GM23338 (cell line): ENCODE measurements around the gene SLC2A9. TPM values are rescaled to one million over a fixed set of nuclear protein-coding genes. Genes with fewer than 3 reads are reported as not detected.

Experiments used
- ATAC-seq: fragments of 200-7000 bp; cut with Tn5 transposase; 3 replicates; pipeline ENCODE4 v1.9.1; 2020
- DNase-seq: peaks from one replicate; pipeline ENCODE4 v3.0.0-alpha.2; 2015; ENCODE audit warnings: low spot score
- H2AFZ ChIP-seq: fragments of 200-600 bp; sonication (generic); 2 replicates; pipeline ENCODE4 v1.8.0; 2016; ENCODE audit warnings: antibody characterized with exemption, mild to moderate bottlenecking, moderate library complexity
- H3F3A ChIP-seq: fragments of 200-600 bp; sonication (generic); replicated peaks from 2 replicates; pipeline ENCODE4 v1.8.0; 2017; ENCODE audit warnings: antibody characterized with exemption, mixed run types, low read depth
- H3K27ac ChIP-seq: fragments of 200-600 bp; sonication (generic); 2 replicates; pipeline ENCODE4 v1.6.1; 2016; ENCODE audit warnings: low read depth
- H3K27me3 ChIP-seq: fragments of 200-600 bp; sonication (generic); 2 replicates; pipeline ENCODE4 v1.8.0; 2016; ENCODE audit warnings: mild to moderate bottlenecking, mixed run types, moderate library complexity; ENCODE audit not compliant: insufficient read depth
- H3K36me3 ChIP-seq: fragments of 200-600 bp; sonication (generic); 2 replicates; pipeline ENCODE4 v1.8.0; 2016; ENCODE audit warnings: mild to moderate bottlenecking; ENCODE audit not compliant: insufficient read depth
- H3K4me1 ChIP-seq: fragments of 200-600 bp; sonication (generic); 2 replicates; pipeline ENCODE4 v1.8.0; 2016; ENCODE audit warnings: mild to moderate bottlenecking, moderate library complexity; ENCODE audit not compliant: insufficient read depth
- H3K4me2 ChIP-seq: fragments of 200-600 bp; sonication (generic); 2 replicates; pipeline ENCODE4 v1.7.1; 2017; ENCODE audit warnings: mixed run types
- H3K4me3 ChIP-seq: fragments of 200-600 bp; sonication (generic); 2 replicates; pipeline ENCODE4 v1.6.1; 2016; ENCODE audit warnings: mixed run types
- H3K79me2 ChIP-seq: fragments of 200-600 bp; sonication (generic); replicated peaks from 2 replicates; pipeline ENCODE4 v1.8.0; 2017; ENCODE audit warnings: mild to moderate bottlenecking; ENCODE audit not compliant: insufficient read depth
- H3K9me2 ChIP-seq: fragments of 200-600 bp; sonication (generic); 2 replicates; pipeline ENCODE4 v1.8.0; 2017; ENCODE audit not compliant: insufficient read depth
- H4K20me1 ChIP-seq: fragments of 200-600 bp; sonication (generic); replicated peaks from 2 replicates; pipeline ENCODE4 v1.8.0; 2017; ENCODE audit warnings: mild to moderate bottlenecking; ENCODE audit not compliant: insufficient read depth
- H3K27ac Mint-ChIP-seq: 2 replicates; pipeline ENCODE4 v1.8.0; 2020; ENCODE audit warnings: inconsistent platforms, mild to moderate bottlenecking, moderate library complexity, mixed read lengths
- H3K27me3 Mint-ChIP-seq: 3 replicates; pipeline ENCODE4 v1.8.0; 2022; ENCODE audit warnings: low read depth, mild to moderate bottlenecking, moderate library complexity, mixed read lengths, inconsistent platforms; ENCODE audit not compliant: insufficient read depth, poor library complexity
- H3K36me3 Mint-ChIP-seq: 3 replicates; pipeline ENCODE4 v1.8.0; 2021; ENCODE audit warnings: low read depth, mild to moderate bottlenecking, inconsistent platforms, moderate library complexity, mixed read lengths
- H3K4me1 Mint-ChIP-seq: 3 replicates; pipeline ENCODE4 v1.8.0; 2020; ENCODE audit warnings: mild to moderate bottlenecking, inconsistent platforms, mixed read lengths
- H3K4me3 Mint-ChIP-seq: 3 replicates; pipeline ENCODE4 v1.8.0; 2021; ENCODE audit warnings: moderate library complexity, mild to moderate bottlenecking, inconsistent platforms, mixed read lengths
- H3K9me3 Mint-ChIP-seq: 3 replicates; pipeline ENCODE4 v1.8.0; 2020; ENCODE audit warnings: moderate library complexity, mild to moderate bottlenecking, inconsistent platforms, mixed read lengths
- CREB1 ChIP-seq: fragments of 250-450 bp; sonication (Bioruptor Pico); IDR thresholded peaks from 2 replicates; pipeline ENCODE4 v1.5.0; 2020; ENCODE audit warnings: low read depth, mild to moderate bottlenecking, moderate library complexity
- EZH2phosphoT487 ChIP-seq: fragments of 200-600 bp; sonication (generic); IDR thresholded peaks from one replicate; pipeline ENCODE4 v1.8.1; 2018; ENCODE audit warnings: antibody characterized with exemption; ENCODE audit not compliant: unreplicated experiment
- JUNB ChIP-seq: IDR thresholded peaks from one replicate; pipeline ENCODE4 v1.6.1; 2016; ENCODE audit warnings: antibody characterized with exemption; ENCODE audit not compliant: unreplicated experiment
- NANOG ChIP-seq: IDR thresholded peaks from 2 replicates; pipeline ENCODE4 v1.6.1; 2016; ENCODE audit warnings: antibody characterized with exemption, borderline replicate concordance
- POLR2AphosphoS5 ChIP-seq: IDR thresholded peaks from 2 replicates; pipeline ENCODE4 v1.6.1; 2016; ENCODE audit warnings: antibody characterized with exemption, low read depth
- STAT1 ChIP-seq: IDR thresholded peaks from one replicate; pipeline ENCODE4 v1.6.1; 2016; ENCODE audit warnings: antibody characterized with exemption; ENCODE audit not compliant: unreplicated experiment
- ZNF114 ChIP-seq: fragments of 250-450 bp; sonication (Bioruptor Pico); IDR thresholded peaks from 2 replicates; pipeline ENCODE4 v1.5.0; 2020; ENCODE audit warnings: mild to moderate bottlenecking, moderate library complexity
- ZNF331 ChIP-seq: fragments of 250-450 bp; sonication (Bioruptor Pico); IDR thresholded peaks from 2 replicates; pipeline ENCODE4 v1.5.0; 2020; ENCODE audit warnings: low read depth, mild to moderate bottlenecking, moderate library complexity
- polyA plus RNA-seq: library from polyadenylated mRNA; unstranded; fragments of >200 nt; fragmentation: Nextera tagmentation; extraction: Ambion mirVana; gene quantifications from 2 replicates; pipeline ENCODE4 v1.2.1, GENCODE V29; 2016
- total RNA-seq: library from RNA; depleted of rRNA; stranded (reverse); fragments of >200 nt; shearing (Covaris generic); gene quantifications from 2 replicates; pipeline ENCODE4 v1.2.3, GENCODE V29; 2014
- TF ChIP-seq, protein P1 (sequence below): fragments of 250-450 bp; sonication (Bioruptor Pico); IDR thresholded peaks from 2 replicates; pipeline ENCODE4 v1.5.0; 2020; ENCODE audit warnings: mild to moderate bottlenecking, moderate library complexity
- TF ChIP-seq, protein P2 (sequence below): IDR thresholded peaks from one replicate; pipeline ENCODE4 v1.6.1; 2018; ENCODE audit warnings: antibody characterized with exemption; ENCODE audit not compliant: unreplicated experiment
- TF ChIP-seq, protein P3 (sequence below), 2 experiments: fragments of 200-600 bp in 1 of 2; sonication (generic) in 1 of 2; conservative IDR thresholded peaks; 2 replicates each; pipeline versions ENCODE4 v1.5.1 to v1.6.1; 2016 to 2017; ENCODE audit warnings: antibody characterized with exemption in 2 of 2, low read depth in 2 of 2, mild to moderate bottlenecking in 2 of 2, moderate library complexity in 1 of 2

SLC2A9 gene
- total and polyA plus RNA-seq, 2 experiments from 2014 or later = 0.21 to 0.40 TPM

DNA sequence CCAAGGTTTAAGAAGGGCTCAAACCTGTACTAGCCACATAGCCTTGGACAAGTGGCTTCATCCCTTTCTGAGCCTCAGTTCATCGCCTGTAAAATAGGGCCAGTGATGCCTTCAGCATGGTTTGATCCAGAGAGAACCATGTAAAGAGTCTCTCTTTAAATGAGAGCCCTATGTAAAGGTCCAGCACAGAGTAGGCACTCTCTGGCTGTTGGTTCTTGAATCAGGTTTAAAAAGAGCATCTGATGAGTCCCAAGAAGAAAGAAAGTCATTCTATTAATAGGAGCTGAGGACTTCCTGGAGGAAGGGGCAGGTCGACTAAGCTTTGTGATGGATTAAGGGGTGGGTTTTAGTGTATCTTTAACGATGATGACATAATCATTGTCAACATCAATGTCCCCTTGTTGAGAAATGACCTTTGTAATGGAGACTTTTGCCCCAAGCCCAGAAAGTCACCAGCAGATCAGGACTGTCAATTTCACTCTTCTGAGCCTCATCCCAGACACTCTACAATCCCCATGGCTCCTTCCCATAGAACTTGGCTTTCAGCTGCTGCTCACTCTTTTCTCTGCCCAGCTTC is 4.0 kb upstream of the SLC2A9 start:
- Histone ChIP-seq H3K27ac (no peak overlapping the region), H3K27me3 (no peaks in the 10 kb centered on the region), H3K36me3 (no peaks in the 10 kb centered on the region), H4K20me1 (no peaks in the 10 kb centered on the region), H3K79me2 (no peaks in the 10 kb centered on the region), H3K4me3 (no peak overlapping the region), H3K4me1 (no peaks in the 10 kb centered on the region), H2AFZ (no peak overlapping the region), H3K9me2 (no peaks in the 10 kb centered on the region), H3F3A (no peaks in the 10 kb centered on the region), H3K4me2 (no peak overlapping the region)
- Mint-ChIP-seq H3K4me3 (no peak overlapping the region), H3K27me3 (peaks cover 6% of the 10 kb centered on the region), H3K27ac (no peak overlapping the region), H3K4me1 (no peaks in the 10 kb centered on the region), H3K36me3 (no peaks in the 10 kb centered on the region), H3K9me3 (no peaks in the 10 kb centered on the region)
- DNase-seq (no peak), ATAC-seq (no peak)
- TF ChIP-seq EZH2phosphoT487 = no peak
- TF ChIP-seq NANOG = no peak
- no peak for TF ChIP-seq POLR2AphosphoS5

DNA sequence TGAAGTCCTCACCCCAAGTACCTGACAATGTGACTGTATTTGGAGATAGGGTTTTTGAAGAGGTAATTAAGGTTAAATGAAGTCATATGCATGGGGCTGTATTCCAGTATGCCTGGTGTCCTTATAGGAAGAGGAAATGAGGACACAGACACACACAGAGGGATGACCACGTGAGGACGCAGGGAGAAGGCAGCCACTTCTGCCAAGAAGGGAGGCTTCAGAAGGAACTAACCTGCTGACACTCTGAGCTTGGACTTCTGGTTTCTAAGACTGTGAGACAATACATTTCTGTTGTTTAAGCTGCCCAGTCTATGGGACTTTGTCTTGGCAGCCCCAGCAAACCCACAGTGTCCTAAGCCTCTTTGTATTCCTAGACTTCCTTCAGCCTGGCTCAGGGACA is 3.0 kb upstream of the SLC2A9 start:
- Histone ChIP-seq H3K9me2 (no peaks in the 10 kb centered on the region), H3K79me2 (no peaks in the 10 kb centered on the region), H3K4me2 (no peak overlapping the region), H3F3A (no peaks in the 10 kb centered on the region), H2AFZ (no peak overlapping the region), H3K27ac (no peak overlapping the region), H3K4me1 (peaks cover 1% of the 10 kb centered on the region; the same call in 1 of the 2 replicates), H3K36me3 (no peaks in the 10 kb centered on the region), H3K4me3 (no peak overlapping the region), H4K20me1 (no peaks in the 10 kb centered on the region), H3K27me3 (peaks cover 7% of the 10 kb centered on the region; the same call in 1 of the 2 replicates)
- ATAC-seq (no peak), DNase-seq (no peak)
- no peak overlapping the region for H3K4me3 Mint-ChIP-seq
- H3K9me3 Mint-ChIP-seq = no peaks in the 10 kb centered on the region
- TF ChIP-seq, protein P1, sequence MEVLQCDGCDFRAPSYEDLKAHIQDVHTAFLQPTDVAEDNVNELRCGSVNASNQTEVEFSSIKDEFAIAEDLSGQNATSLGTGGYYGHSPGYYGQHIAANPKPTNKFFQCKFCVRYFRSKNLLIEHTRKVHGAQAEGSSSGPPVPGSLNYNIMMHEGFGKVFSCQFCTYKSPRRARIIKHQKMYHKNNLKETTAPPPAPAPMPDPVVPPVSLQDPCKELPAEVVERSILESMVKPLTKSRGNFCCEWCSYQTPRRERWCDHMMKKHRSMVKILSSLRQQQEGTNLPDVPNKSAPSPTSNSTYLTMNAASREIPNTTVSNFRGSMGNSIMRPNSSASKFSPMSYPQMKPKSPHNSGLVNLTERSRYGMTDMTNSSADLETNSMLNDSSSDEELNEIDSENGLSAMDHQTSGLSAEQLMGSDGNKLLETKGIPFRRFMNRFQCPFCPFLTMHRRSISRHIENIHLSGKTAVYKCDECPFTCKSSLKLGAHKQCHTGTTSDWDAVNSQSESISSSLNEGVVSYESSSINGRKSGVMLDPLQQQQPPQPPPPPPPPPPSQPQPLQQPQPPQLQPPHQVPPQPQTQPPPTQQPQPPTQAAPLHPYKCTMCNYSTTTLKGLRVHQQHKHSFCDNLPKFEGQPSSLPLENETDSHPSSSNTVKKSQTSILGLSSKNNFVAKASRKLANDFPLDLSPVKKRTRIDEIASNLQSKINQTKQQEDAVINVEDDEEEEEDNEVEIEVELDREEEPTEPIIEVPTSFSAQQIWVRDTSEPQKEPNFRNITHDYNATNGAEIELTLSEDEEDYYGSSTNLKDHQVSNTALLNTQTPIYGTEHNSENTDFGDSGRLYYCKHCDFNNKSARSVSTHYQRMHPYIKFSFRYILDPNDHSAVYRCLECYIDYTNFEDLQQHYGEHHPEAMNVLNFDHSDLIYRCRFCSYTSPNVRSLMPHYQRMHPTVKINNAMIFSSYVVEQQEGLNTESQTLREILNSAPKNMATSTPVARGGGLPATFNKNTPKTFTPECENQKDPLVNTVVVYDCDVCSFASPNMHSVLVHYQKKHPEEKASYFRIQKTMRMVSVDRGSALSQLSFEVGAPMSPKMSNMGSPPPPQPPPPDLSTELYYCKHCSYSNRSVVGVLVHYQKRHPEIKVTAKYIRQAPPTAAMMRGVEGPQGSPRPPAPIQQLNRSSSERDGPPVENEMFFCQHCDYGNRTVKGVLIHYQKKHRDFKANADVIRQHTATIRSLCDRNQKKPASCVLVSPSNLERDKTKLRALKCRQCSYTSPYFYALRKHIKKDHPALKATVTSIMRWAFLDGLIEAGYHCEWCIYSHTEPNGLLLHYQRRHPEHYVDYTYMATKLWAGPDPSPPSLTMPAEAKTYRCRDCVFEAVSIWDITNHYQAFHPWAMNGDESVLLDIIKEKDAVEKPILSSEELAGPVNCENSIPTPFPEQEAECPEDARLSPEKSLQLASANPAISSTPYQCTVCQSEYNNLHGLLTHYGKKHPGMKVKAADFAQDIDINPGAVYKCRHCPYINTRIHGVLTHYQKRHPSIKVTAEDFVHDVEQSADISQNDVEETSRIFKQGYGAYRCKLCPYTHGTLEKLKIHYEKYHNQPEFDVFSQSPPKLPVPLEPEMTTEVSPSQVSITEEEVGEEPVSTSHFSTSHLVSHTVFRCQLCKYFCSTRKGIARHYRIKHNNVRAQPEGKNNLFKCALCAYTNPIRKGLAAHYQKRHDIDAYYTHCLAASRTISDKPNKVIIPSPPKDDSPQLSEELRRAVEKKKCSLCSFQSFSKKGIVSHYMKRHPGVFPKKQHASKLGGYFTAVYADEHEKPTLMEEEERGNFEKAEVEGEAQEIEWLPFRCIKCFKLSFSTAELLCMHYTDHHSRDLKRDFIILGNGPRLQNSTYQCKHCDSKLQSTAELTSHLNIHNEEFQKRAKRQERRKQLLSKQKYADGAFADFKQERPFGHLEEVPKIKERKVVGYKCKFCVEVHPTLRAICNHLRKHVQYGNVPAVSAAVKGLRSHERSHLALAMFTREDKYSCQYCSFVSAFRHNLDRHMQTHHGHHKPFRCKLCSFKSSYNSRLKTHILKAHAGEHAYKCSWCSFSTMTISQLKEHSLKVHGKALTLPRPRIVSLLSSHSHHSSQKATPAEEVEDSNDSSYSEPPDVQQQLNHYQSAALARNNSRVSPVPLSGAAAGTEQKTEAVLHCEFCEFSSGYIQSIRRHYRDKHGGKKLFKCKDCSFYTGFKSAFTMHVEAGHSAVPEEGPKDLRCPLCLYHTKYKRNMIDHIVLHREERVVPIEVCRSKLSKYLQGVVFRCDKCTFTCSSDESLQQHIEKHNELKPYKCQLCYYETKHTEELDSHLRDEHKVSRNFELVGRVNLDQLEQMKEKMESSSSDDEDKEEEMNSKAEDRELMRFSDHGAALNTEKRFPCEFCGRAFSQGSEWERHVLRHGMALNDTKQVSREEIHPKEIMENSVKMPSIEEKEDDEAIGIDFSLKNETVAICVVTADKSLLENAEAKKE (CRISPR knock-in tag) = no peak
- no peak for TF ChIP-seq ZNF331
- no peak for TF ChIP-seq NANOG
- no peak for TF ChIP-seq CREB1 (CRISPR knock-in tag)
- no peak for TF ChIP-seq POLR2AphosphoS5
- TF ChIP-seq, protein P2, sequence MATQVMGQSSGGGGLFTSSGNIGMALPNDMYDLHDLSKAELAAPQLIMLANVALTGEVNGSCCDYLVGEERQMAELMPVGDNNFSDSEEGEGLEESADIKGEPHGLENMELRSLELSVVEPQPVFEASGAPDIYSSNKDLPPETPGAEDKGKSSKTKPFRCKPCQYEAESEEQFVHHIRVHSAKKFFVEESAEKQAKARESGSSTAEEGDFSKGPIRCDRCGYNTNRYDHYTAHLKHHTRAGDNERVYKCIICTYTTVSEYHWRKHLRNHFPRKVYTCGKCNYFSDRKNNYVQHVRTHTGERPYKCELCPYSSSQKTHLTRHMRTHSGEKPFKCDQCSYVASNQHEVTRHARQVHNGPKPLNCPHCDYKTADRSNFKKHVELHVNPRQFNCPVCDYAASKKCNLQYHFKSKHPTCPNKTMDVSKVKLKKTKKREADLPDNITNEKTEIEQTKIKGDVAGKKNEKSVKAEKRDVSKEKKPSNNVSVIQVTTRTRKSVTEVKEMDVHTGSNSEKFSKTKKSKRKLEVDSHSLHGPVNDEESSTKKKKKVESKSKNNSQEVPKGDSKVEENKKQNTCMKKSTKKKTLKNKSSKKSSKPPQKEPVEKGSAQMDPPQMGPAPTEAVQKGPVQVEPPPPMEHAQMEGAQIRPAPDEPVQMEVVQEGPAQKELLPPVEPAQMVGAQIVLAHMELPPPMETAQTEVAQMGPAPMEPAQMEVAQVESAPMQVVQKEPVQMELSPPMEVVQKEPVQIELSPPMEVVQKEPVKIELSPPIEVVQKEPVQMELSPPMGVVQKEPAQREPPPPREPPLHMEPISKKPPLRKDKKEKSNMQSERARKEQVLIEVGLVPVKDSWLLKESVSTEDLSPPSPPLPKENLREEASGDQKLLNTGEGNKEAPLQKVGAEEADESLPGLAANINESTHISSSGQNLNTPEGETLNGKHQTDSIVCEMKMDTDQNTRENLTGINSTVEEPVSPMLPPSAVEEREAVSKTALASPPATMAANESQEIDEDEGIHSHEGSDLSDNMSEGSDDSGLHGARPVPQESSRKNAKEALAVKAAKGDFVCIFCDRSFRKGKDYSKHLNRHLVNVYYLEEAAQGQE = no peak
- no peak for TF ChIP-seq STAT1
- no peak for TF ChIP-seq ZNF114
- TF ChIP-seq, protein P3, sequence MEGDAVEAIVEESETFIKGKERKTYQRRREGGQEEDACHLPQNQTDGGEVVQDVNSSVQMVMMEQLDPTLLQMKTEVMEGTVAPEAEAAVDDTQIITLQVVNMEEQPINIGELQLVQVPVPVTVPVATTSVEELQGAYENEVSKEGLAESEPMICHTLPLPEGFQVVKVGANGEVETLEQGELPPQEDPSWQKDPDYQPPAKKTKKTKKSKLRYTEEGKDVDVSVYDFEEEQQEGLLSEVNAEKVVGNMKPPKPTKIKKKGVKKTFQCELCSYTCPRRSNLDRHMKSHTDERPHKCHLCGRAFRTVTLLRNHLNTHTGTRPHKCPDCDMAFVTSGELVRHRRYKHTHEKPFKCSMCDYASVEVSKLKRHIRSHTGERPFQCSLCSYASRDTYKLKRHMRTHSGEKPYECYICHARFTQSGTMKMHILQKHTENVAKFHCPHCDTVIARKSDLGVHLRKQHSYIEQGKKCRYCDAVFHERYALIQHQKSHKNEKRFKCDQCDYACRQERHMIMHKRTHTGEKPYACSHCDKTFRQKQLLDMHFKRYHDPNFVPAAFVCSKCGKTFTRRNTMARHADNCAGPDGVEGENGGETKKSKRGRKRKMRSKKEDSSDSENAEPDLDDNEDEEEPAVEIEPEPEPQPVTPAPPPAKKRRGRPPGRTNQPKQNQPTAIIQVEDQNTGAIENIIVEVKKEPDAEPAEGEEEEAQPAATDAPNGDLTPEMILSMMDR (conservative IDR thresholded peaks at IDR 0.05; ENCODE audit: low read depth in 2 of 2) = no peak
- no peak for TF ChIP-seq JUNB
- peaks cover 6% of the 10 kb centered on the region for H3K27me3 Mint-ChIP-seq
- H3K27ac Mint-ChIP-seq = no peak overlapping the region
- no peaks in the 10 kb centered on the region for H3K4me1 Mint-ChIP-seq
- H3K36me3 Mint-ChIP-seq = no peaks in the 10 kb centered on the region
